ENCODE results near the gene BRPF1.

DNA sequence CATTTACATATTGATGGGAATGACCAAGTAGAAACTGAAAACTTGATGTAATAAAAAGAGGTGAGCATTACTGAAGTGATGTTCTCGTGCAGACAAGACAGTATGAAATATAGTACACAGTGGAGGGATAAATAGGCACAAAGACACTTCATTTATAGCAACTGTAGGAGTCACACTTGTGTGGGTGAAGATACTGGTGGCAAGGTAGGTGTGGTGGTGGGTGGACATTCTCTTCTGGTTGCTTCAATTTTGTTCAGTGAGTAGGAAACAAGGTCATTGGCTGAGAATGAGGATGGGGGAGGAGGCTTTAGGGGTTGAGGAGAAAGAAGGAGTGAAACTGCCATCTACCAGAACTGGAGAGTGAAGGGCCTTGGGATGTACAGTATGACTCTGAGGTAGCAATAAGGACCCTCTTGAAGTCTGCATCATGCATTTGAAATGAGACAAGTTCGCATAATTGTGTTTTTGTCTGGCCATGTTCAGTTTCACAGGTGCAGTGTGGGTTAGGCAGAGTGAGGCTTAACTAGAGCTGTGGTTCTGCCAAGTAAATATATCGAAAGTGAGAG, 21.3 kb upstream of the BRPF1 start:
- TF ChIP-seq, protein P1, sequence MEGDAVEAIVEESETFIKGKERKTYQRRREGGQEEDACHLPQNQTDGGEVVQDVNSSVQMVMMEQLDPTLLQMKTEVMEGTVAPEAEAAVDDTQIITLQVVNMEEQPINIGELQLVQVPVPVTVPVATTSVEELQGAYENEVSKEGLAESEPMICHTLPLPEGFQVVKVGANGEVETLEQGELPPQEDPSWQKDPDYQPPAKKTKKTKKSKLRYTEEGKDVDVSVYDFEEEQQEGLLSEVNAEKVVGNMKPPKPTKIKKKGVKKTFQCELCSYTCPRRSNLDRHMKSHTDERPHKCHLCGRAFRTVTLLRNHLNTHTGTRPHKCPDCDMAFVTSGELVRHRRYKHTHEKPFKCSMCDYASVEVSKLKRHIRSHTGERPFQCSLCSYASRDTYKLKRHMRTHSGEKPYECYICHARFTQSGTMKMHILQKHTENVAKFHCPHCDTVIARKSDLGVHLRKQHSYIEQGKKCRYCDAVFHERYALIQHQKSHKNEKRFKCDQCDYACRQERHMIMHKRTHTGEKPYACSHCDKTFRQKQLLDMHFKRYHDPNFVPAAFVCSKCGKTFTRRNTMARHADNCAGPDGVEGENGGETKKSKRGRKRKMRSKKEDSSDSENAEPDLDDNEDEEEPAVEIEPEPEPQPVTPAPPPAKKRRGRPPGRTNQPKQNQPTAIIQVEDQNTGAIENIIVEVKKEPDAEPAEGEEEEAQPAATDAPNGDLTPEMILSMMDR (IDR thresholded peaks at IDR 0.05) = no peak
- TF ChIP-seq POLR2A (IDR thresholded peaks at IDR 0.05) = no peak

Data from uterus (tissue), 2 donors.